ENCODE measurements around the gene IDH3G.

IDH3G gene

GRCh38 chrX:153814591-153815315 is 20.6 kb upstream of the IDH3G start:
- DNase-seq, result no peak

GRCh38 chrX:153813161-153813560 is 19.0 kb upstream of the IDH3G start:
- no peak for DNase-seq

GRCh38 chrX:153812220-153812619 is 18.0 kb upstream of the IDH3G start:
- no peak for DNase-seq

- DNase-seq, result no peak
Observed at GRCh38 chrX:153807976-153808375, 13.8 kb upstream of the IDH3G start.

GRCh38 chrX:153806999-153807575 is 12.9 kb upstream of the IDH3G start:
- DNase-seq, result no peak

GRCh38 chrX:153805436-153805835 is 11.3 kb upstream of the IDH3G start:
- no peak for DNase-seq

- DNase-seq, result no peak
Observed at GRCh38 chrX:153804621-153805020, 10.4 kb upstream of the IDH3G start.

GRCh38 chrX:153804100-153804595 is 10.0 kb upstream of the IDH3G start:
- DNase-seq, result no peak

GRCh38 chrX:153803211-153804099 is 9.3 kb upstream of the IDH3G start:
- no peak for DNase-seq

GRCh38 chrX:153802513-153803045 is 8.4 kb upstream of the IDH3G start:
- no peak for DNase-seq

GRCh38 chrX:153801669-153802068 is 7.5 kb upstream of the IDH3G start:
- DNase-seq, result peak in 1 of 2 donors; percentile 43

GRCh38 chrX:153800746-153801145 is 6.6 kb upstream of the IDH3G start:
- DNase-seq, result no peak

GRCh38 chrX:153800177-153800722 is 6.1 kb upstream of the IDH3G start:
- no peak for DNase-seq

- no peak for DNase-seq
Observed at GRCh38 chrX:153799326-153799725, 5.2 kb upstream of the IDH3G start.

GRCh38 chrX:153797415-153798015 is 3.3 kb upstream of the IDH3G start:
- DNase-seq, result no peak

GRCh38 chrX:153794897-153795816 is 982 bp upstream of the IDH3G start:
- no peak for DNase-seq

GRCh38 chrX:153793291-153793690 is 884 bp downstream of the IDH3G start:
- peak; percentile 68 to 72 for DNase-seq

- no peak for DNase-seq
Observed at GRCh38 chrX:153792368-153792767, 1.8 kb downstream of the IDH3G start.

GRCh38 chrX:153791104-153791852 is 2.9 kb downstream of the IDH3G start:
- DNase-seq, result no peak

GRCh38 chrX:153789654-153790053 is 4.5 kb downstream of the IDH3G start:
- DNase-seq, result no peak
